Measurements from ENCODE around the gene PADI6.

DNA sequence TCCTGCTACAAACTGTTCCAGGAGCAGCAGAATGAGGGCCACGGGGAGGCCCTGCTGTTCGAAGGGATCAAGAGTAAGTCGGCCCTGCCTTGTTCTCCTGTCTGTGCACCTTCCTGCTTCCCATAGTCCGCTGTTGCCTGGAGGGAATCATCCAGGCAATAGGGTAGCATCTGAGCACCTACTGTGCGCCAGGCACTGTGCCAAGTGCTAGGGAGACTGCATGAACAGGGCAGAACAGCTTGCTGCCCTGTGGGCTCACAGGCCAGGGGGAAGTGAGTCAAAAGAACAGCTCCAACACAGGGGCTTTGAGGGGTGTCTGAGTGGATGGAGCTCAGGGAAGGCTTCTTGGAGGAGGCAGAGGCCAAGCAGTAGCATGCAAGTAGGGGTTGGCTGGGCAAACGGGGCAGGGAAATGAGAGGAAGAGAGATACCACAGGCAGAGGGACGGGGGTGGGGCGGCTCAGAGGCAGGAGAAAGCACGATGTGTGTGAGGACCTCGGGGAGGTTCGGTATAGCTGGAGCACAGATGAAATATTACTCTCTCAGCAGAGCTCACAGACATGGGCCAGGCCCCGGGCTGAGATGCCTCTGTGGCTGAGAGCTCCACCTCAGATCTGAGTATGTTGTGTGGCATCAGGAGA is 15.5 kb upstream of the PADI6 start:
- TF ChIP-seq, protein P1, sequence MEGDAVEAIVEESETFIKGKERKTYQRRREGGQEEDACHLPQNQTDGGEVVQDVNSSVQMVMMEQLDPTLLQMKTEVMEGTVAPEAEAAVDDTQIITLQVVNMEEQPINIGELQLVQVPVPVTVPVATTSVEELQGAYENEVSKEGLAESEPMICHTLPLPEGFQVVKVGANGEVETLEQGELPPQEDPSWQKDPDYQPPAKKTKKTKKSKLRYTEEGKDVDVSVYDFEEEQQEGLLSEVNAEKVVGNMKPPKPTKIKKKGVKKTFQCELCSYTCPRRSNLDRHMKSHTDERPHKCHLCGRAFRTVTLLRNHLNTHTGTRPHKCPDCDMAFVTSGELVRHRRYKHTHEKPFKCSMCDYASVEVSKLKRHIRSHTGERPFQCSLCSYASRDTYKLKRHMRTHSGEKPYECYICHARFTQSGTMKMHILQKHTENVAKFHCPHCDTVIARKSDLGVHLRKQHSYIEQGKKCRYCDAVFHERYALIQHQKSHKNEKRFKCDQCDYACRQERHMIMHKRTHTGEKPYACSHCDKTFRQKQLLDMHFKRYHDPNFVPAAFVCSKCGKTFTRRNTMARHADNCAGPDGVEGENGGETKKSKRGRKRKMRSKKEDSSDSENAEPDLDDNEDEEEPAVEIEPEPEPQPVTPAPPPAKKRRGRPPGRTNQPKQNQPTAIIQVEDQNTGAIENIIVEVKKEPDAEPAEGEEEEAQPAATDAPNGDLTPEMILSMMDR (conservative IDR thresholded peaks at IDR 0.05) = no peak
- no peak for TF ChIP-seq ZFX (IDR thresholded peaks at IDR 0.05)

Measured in C4-2B (cell line).